GM23248 (cell line): ENCODE data around the gene SLC44A2. TPM values are rescaled to one million over a fixed set of nuclear protein-coding genes. Genes with fewer than 3 reads are reported as not detected.

ENCODE experiments used
- DNase-seq: peaks from one replicate; pipeline ENCODE4 v3.0.0-alpha.2; 2015
- H2AFZ ChIP-seq: fragments of 200-600 bp; sonication (generic); 2 replicates; pipeline ENCODE4 v1.6.1; 2016; ENCODE audit warnings: antibody characterized with exemption
- H3F3A ChIP-seq: fragments of 200-600 bp; sonication (generic); 2 replicates; pipeline ENCODE4 v1.6.1; 2016; ENCODE audit warnings: mild to moderate bottlenecking, antibody characterized with exemption, mixed run types; ENCODE audit not compliant: insufficient read depth
- H3K27ac ChIP-seq: fragments of 200-600 bp; sonication (generic); 2 replicates; pipeline ENCODE4 v1.5.1; 2016; ENCODE audit warnings: mild to moderate bottlenecking
- H3K27me3 ChIP-seq: fragments of 200-600 bp; sonication (generic); replicated peaks from 2 replicates; pipeline ENCODE4 v1.6.1; 2016; ENCODE audit warnings: mild to moderate bottlenecking; ENCODE audit not compliant: insufficient read depth
- H3K36me3 ChIP-seq: fragments of 200-600 bp; sonication (generic); 2 replicates; pipeline ENCODE4 v1.6.1; 2016; ENCODE audit warnings: low read depth, mild to moderate bottlenecking
- H3K4me1 ChIP-seq: fragments of 200-600 bp; sonication (generic); 2 replicates; pipeline ENCODE4 v1.6.1; 2016; ENCODE audit warnings: mild to moderate bottlenecking; ENCODE audit not compliant: insufficient read depth
- H3K4me2 ChIP-seq: fragments of 200-600 bp; sonication (generic); one replicate; pipeline ENCODE4 v1.6.1; 2016; ENCODE audit warnings: mild to moderate bottlenecking; ENCODE audit not compliant: unreplicated experiment
- H3K4me3 ChIP-seq: fragments of 200-600 bp; sonication (generic); 2 replicates; pipeline ENCODE4 v1.5.1; 2016; ENCODE audit warnings: mild to moderate bottlenecking
- H3K79me2 ChIP-seq: fragments of 200-600 bp; sonication (generic); 2 replicates; pipeline ENCODE4 v1.6.1; 2016; ENCODE audit warnings: mild to moderate bottlenecking; ENCODE audit not compliant: insufficient read depth
- H3K9ac ChIP-seq: fragments of 200-600 bp; sonication (generic); 2 replicates; pipeline ENCODE4 v1.6.1; 2016; ENCODE audit warnings: mild to moderate bottlenecking
- H3K9me2 ChIP-seq: fragments of 200-600 bp; sonication (generic); 2 replicates; pipeline ENCODE4 v1.6.1; 2016; ENCODE audit warnings: mixed run types, mild to moderate bottlenecking, moderate library complexity; ENCODE audit not compliant: insufficient read depth
- H3K9me3 ChIP-seq: fragments of 200-600 bp; sonication (generic); one replicate; pipeline ENCODE4 v1.6.1; 2017; ENCODE audit warnings: low read depth
- H4K20me1 ChIP-seq: fragments of 200-600 bp; sonication (generic); 2 replicates; pipeline ENCODE4 v1.6.0; 2016; ENCODE audit not compliant: insufficient read depth
- EZH2 ChIP-seq: fragments of 200-600 bp; sonication (generic); IDR thresholded peaks from 2 replicates; pipeline ENCODE4 v1.6.1; 2018; ENCODE audit warnings: antibody characterized with exemption, mild to moderate bottlenecking; ENCODE audit not compliant: insufficient read depth, poor library complexity, severe bottlenecking
- EZH2phosphoT487 ChIP-seq: fragments of 200-600 bp; sonication (generic); IDR thresholded peaks from 2 replicates; pipeline ENCODE4 v1.6.1; 2018; ENCODE audit warnings: antibody characterized with exemption, moderate library complexity, mild to moderate bottlenecking, low read depth; ENCODE audit not compliant: insufficient read depth
- WGBS, 2 experiments: methylation state at CpG; one replicate each; pipeline ENCODE4 v1.1.6; 2015 to 2017; ENCODE audit warnings: low lambda C conversion rate in 2 of 2, low coverage in 1 of 2; ENCODE audit errors: missing lambda C conversion rate in 2 of 2; 5-methylcytosine and 5-hydroxymethylcytosine counted together
- in situ Hi-C: fragments of 300-500 bp; cut with MboI; formaldehyde crosslinking; loops from 2 replicates; pipeline ENCODE4 v1.15.0; 2020
- polyA plus RNA-seq: library from polyadenylated mRNA; unstranded; fragments of >200 nt; fragmentation: Nextera tagmentation; extraction: Ambion mirVana; gene quantifications from 2 replicates; pipeline ENCODE4 v1.2.1, GENCODE V29; 2016
- total RNA-seq: library from RNA; depleted of rRNA; stranded (reverse); fragments of >200 nt; shearing (Covaris generic); gene quantifications from 2 replicates; pipeline ENCODE4 v1.2.3, GENCODE V29; 2014

The SLC44A2 gene
- total and polyA plus RNA-seq, 2 experiments from 2014 or later, result 17.4 to 44.5 TPM

GRCh38 chr19:10583036-10583776 is 42.1 kb upstream of the SLC44A2 start:
- Histone ChIP-seq H2AFZ (no peak overlapping the region), H3K4me2 (no peak overlapping the region), H3K4me3 (no peak overlapping the region), H3F3A (no peaks in the 10 kb centered on the region), H3K36me3 (no peaks in the 10 kb centered on the region), H3K9me3 (no peaks in the 10 kb centered on the region), H3K27me3 (peaks cover 9% of the 10 kb centered on the region), H4K20me1 (no peaks in the 10 kb centered on the region), H3K9ac (no peak overlapping the region), H3K9me2 (no peaks in the 10 kb centered on the region), H3K79me2 (no peaks in the 10 kb centered on the region), H3K27ac (no peak overlapping the region), H3K4me1 (peaks cover 3% of the 10 kb centered on the region; the same call in 1 of the 2 replicates)
- 58 to 67% methylated on average over 9 of the region's 9 CpGs for WGBS, 2 experiments
- no peak for TF ChIP-seq EZH2
- no peak for TF ChIP-seq EZH2phosphoT487
- in situ Hi-C loops, result loop anchor here (5.0 kb wide), 1 partner anchor 59 kb away; no protein-coding TSS in a partner anchor
- DNase-seq, result no peak

GRCh38 chr19:10586396-10586795 is 39.0 kb upstream of the SLC44A2 start:
- no peaks in the 10 kb centered on the region for H3K9me3 ChIP-seq
- H2AFZ ChIP-seq, result no peak overlapping the region
- H4K20me1 ChIP-seq, result no peaks in the 10 kb centered on the region
- no peaks in the 10 kb centered on the region for H3K36me3 ChIP-seq
- H3K27ac ChIP-seq, result no peak overlapping the region
- H3K4me1 ChIP-seq, result no peaks in the 10 kb centered on the region; the same call in 1 of the 2 replicates
- TF ChIP-seq EZH2 (no peak), EZH2phosphoT487 (no peak)
- no peaks in the 10 kb centered on the region for H3K79me2 ChIP-seq
- H3K4me3 ChIP-seq, result no peak overlapping the region
- 67 to 68% methylated on average over 6 of the region's 6 CpGs for WGBS, 2 experiments
- H3K27me3 ChIP-seq, result peaks cover 9% of the 10 kb centered on the region
- H3K9me2 ChIP-seq, result no peaks in the 10 kb centered on the region
- in situ Hi-C loops, result no loop called here
- no peaks in the 10 kb centered on the region for H3F3A ChIP-seq
- no peak overlapping the region for H3K9ac ChIP-seq
- no peak for DNase-seq
- no peak overlapping the region for H3K4me2 ChIP-seq

GRCh38 chr19:10587022-10587838 is 38.1 kb upstream of the SLC44A2 start, which contains the start of gene AP1M2:
AP1M2 (minus strand) TSS chr19:10587312; CDS start chr19:10587231, 81 bp downstream.
- H3K4me3 ChIP-seq, result no peak within 1 kb of the TSS
- no peaks in the 10 kb centered on the region for H3K9me2 ChIP-seq
- no peaks in the 10 kb centered on the region for H3K79me2 ChIP-seq
- TF ChIP-seq EZH2, result no peak
- TF ChIP-seq EZH2phosphoT487, result no peak
- in situ Hi-C loops, result no loop called here
- H3F3A ChIP-seq, result no peaks in the 10 kb centered on the region
- no peaks in the 10 kb centered on the region for H4K20me1 ChIP-seq
- H3K27me3 ChIP-seq, result peaks cover 9% of the 10 kb centered on the region
- 14 to 17% methylated on average over 29 to 34 of the region's 35 CpGs for WGBS, 2 experiments
- DNase-seq, result no peak
- no peak within 1 kb of the TSS for H3K4me2 ChIP-seq
- H3K4me1 ChIP-seq, result no peaks in the 10 kb centered on the region
- H2AFZ ChIP-seq, result no peak within 1 kb of the TSS
- no peak within 1 kb of the TSS for H3K9ac ChIP-seq
- H3K27ac ChIP-seq, result no peak within 1 kb of the TSS
- H3K36me3 ChIP-seq, result no peaks in the 10 kb centered on the region
- no peaks in the 10 kb centered on the region for H3K9me3 ChIP-seq

GRCh38 chr19:10587839-10588150 is 37.6 kb upstream of the SLC44A2 start:
- Histone ChIP-seq H3K4me3 (no peak overlapping the region), H3K27ac (no peak overlapping the region), H3F3A (no peaks in the 10 kb centered on the region), H3K4me1 (no peaks in the 10 kb centered on the region), H3K4me2 (no peak overlapping the region), H3K9ac (no peak overlapping the region), H3K27me3 (peaks cover 9% of the 10 kb centered on the region), H3K9me3 (no peaks in the 10 kb centered on the region), H3K79me2 (no peaks in the 10 kb centered on the region), H4K20me1 (no peaks in the 10 kb centered on the region), H3K9me2 (no peaks in the 10 kb centered on the region), H2AFZ (no peak overlapping the region), H3K36me3 (no peaks in the 10 kb centered on the region)
- in situ Hi-C loops, result no loop called here
- DNase-seq, result no peak
- TF ChIP-seq EZH2phosphoT487, result no peak
- no peak for TF ChIP-seq EZH2
- WGBS, 2 experiments, result 71 to 80% methylated on average over 2 of the region's 2 CpGs
